ENCODE data around the gene XCL1. TPM values are rescaled to one million over a fixed set of nuclear protein-coding genes. Genes with fewer than 3 reads are reported as not detected.

The XCL1 gene
- total RNA-seq, 4 donors from 2014 or later, result 0.55 to 0.58 TPM; not detected in 2

DNA sequence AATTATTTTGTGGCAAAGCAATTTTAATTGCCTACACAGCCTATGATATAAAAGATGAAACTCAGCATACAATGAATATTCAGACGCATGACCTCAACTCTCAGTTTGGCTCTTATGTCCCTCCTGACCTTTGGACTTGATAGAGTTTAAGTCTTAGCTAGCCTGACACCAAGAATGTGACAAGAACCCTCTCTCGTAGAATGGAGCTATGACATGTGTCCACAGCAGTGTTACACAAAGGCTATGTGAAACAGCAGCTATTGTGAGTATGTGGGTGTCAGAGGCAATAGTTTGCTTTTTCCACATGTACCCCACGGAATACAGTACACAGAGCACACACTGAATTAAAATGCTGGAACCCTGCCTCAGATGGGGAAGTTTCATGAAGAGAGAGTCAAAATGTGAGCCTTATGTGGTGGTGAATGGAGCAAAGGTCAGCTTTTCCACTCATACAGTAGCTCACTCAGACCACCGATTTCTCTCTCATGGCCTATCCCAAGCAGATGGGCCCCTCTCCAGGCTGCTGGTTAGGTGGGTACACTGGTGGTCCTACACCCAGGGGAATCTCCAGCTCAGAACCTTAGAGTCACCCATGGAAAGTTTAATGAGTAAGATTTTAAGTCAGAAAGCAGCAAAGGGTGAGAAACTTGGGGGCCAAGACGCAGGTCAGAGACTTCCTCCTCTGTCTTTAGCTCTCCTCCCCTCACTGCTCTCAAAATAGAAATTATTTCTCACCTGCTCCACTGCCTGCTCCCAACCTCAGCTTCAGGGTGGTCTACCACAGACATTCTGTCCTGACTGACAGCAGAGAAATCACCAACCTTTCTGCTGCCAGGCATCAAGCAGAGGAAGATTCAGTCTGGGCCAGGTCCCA is 22.5 kb upstream of the XCL1 start:
- TF ChIP-seq, protein P1, sequence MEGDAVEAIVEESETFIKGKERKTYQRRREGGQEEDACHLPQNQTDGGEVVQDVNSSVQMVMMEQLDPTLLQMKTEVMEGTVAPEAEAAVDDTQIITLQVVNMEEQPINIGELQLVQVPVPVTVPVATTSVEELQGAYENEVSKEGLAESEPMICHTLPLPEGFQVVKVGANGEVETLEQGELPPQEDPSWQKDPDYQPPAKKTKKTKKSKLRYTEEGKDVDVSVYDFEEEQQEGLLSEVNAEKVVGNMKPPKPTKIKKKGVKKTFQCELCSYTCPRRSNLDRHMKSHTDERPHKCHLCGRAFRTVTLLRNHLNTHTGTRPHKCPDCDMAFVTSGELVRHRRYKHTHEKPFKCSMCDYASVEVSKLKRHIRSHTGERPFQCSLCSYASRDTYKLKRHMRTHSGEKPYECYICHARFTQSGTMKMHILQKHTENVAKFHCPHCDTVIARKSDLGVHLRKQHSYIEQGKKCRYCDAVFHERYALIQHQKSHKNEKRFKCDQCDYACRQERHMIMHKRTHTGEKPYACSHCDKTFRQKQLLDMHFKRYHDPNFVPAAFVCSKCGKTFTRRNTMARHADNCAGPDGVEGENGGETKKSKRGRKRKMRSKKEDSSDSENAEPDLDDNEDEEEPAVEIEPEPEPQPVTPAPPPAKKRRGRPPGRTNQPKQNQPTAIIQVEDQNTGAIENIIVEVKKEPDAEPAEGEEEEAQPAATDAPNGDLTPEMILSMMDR (IDR thresholded peaks at IDR 0.05), result no peak
- TF ChIP-seq POLR2A (IDR thresholded peaks at IDR 0.05), result no peak
- intact Hi-C loops (cut with DNase I; ENCODE audit: low total_unique reads), result no loop called here
- Histone ChIP-seq H3K27ac (no peak overlapping the region), H3K9me3 (no peaks in the 10 kb centered on the region), H3K36me3 (no peaks in the 10 kb centered on the region), H3K4me3 (no peak overlapping the region), H3K4me1 (no peaks in the 10 kb centered on the region), H3K27me3 (no peaks in the 10 kb centered on the region)
- no peak for DNase-seq

DNA sequence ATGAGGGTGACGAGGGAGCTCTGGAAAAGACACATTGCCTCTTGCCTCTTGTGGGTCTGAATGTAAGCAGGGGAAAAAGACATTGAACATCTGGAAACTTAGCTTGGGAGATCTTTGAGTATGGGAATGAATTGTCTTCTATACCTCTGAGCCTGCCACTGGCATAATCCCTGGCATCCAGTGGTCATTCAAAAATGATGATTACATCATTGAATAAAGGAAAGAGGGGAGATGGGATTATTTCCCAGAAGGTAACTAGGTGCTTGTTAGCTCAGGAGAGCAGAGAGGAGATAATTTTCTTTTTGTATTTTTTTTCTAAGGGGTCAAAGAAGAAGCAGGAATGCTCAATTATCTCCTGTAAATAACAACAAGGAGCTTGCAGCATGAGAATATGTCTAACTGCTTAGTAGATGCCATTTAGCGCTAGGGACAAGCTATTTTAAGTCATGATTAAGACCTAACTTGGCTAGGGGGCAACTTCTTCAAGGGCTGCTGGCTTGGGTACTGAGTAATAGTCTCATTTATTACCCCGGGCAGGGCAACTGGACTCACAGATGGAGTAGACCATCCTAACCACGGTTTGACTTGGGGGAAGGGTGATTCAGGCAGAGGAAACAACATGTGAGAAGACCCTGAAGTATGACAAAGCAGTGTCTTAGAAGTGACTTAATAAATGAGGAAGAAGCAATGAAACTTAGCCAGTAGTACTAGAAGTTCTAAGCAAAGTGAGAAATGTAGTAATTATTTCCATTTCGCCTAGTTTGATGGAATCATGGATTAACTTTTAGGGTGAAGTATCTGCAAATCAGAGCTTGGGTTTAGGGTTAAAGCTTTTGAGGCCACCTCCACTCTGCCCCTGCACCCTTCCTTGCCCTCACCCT is 21.6 kb upstream of the XCL1 start:
- H3K36me3 ChIP-seq, result no peaks in the 10 kb centered on the region
- H3K9me3 ChIP-seq, result no peaks in the 10 kb centered on the region
- H3K27ac ChIP-seq, result no peak overlapping the region
- H3K27me3 ChIP-seq, result no peaks in the 10 kb centered on the region
- H3K4me3 ChIP-seq, result no peak overlapping the region
- no peaks in the 10 kb centered on the region for H3K4me1 ChIP-seq
- intact Hi-C loops (cut with DNase I; ENCODE audit: low total_unique reads), result no loop called here
- TF ChIP-seq POLR2A (IDR thresholded peaks at IDR 0.05), result no peak
- TF ChIP-seq, protein P1 (IDR thresholded peaks at IDR 0.05), result no peak
- no peak for DNase-seq

GRCh38 chr1:168555508-168556046 is 20.8 kb upstream of the XCL1 start:
- Histone ChIP-seq H3K9me3 (no peaks in the 10 kb centered on the region), H3K36me3 (no peaks in the 10 kb centered on the region), H3K4me3 (no peak overlapping the region), H3K27me3 (no peaks in the 10 kb centered on the region), H3K27ac (no peak overlapping the region), H3K4me1 (no peaks in the 10 kb centered on the region)
- TF ChIP-seq, protein P1 (IDR thresholded peaks at IDR 0.05), result no peak
- no peak for TF ChIP-seq POLR2A (IDR thresholded peaks at IDR 0.05)
- no peak for DNase-seq
- intact Hi-C loops (cut with DNase I; ENCODE audit: low total_unique reads), result no loop called here

DNA sequence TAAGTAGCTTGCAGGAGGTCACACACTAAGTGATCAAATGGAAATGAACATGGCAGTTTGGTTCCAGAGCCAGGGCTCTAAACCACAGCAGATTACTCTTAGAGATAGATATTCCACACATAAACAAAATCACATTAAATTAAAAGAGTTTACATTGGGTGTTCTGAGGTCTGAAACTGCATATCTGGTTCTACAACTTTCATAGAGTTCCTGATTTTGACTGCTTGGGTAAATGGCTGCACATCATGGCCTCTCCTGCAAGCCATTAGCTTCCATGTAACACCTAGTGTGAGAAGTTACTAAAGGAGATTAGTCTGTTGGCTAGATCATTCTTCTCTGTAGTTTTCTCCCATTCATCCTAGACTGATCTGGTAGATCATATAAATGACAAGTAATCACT is 19.8 kb upstream of the XCL1 start:
- TF ChIP-seq, protein P1 (IDR thresholded peaks at IDR 0.05), result no peak
- no peak for TF ChIP-seq POLR2A (IDR thresholded peaks at IDR 0.05)
- H3K27ac ChIP-seq, result no peak overlapping the region
- no peaks in the 10 kb centered on the region for H3K9me3 ChIP-seq
- H3K27me3 ChIP-seq, result no peaks in the 10 kb centered on the region
- no peaks in the 10 kb centered on the region for H3K4me1 ChIP-seq
- DNase-seq, result no peak
- intact Hi-C loops (cut with DNase I; ENCODE audit: low total_unique reads), result no loop called here
- no peaks in the 10 kb centered on the region for H3K36me3 ChIP-seq
- H3K4me3 ChIP-seq, result no peak overlapping the region
